Thyroid gland (tissue), 4 donors: ENCODE results near the gene CARS1.

Source experiments
- POLR2A ChIP-seq, 2 donors: fragments of 450-650 bp; IDR thresholded peaks; one replicate each; pipeline ENCODE4 v1.6.1; 2017; ENCODE audit warnings: antibody characterized with exemption in 2 of 2, mild to moderate bottlenecking in 2 of 2, moderate library complexity in 1 of 2
- TF ChIP-seq, protein P1 (sequence below), 6 experiments: fragments of 200-600 bp in 3 of 6; fragments of 450-650 bp in 3 of 6; sonication (generic) in 3 of 6; IDR thresholded peaks; one replicate each; pipeline ENCODE4 v1.5.1; 2016 to 2019; ENCODE audit warnings: antibody characterized with exemption in 6 of 6, mild to moderate bottlenecking in 2 of 6, inconsistent platforms in 1 of 6, moderate library complexity in 1 of 6

DNA sequence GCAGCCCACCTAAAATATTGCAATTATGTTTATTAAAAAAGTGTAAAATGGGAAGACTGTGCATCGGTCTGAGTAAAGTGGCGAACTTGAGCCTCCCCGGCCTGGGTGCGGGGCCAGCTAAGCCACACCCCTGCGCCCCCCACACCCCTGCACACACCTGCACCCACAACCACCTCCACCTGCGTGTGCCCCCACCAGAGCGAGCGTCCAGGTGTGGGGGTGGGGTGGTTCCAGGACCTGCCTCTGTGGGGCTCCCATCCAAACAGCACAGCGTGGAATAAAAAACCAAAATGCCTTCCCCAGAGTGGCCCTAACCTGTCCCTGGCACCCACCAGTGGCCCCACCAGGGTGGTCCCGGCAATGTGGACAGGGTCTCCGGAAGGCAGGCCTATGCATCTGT lies 30.1 kb upstream of the CARS1 start:
- TF ChIP-seq POLR2A (IDR thresholded peaks at IDR 0.05) = no peak
- TF ChIP-seq, protein P1, sequence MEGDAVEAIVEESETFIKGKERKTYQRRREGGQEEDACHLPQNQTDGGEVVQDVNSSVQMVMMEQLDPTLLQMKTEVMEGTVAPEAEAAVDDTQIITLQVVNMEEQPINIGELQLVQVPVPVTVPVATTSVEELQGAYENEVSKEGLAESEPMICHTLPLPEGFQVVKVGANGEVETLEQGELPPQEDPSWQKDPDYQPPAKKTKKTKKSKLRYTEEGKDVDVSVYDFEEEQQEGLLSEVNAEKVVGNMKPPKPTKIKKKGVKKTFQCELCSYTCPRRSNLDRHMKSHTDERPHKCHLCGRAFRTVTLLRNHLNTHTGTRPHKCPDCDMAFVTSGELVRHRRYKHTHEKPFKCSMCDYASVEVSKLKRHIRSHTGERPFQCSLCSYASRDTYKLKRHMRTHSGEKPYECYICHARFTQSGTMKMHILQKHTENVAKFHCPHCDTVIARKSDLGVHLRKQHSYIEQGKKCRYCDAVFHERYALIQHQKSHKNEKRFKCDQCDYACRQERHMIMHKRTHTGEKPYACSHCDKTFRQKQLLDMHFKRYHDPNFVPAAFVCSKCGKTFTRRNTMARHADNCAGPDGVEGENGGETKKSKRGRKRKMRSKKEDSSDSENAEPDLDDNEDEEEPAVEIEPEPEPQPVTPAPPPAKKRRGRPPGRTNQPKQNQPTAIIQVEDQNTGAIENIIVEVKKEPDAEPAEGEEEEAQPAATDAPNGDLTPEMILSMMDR (IDR thresholded peaks at IDR 0.05) = no peak
